ENCODE measurements around the gene FXYD3.

Gene FXYD3

DNA sequence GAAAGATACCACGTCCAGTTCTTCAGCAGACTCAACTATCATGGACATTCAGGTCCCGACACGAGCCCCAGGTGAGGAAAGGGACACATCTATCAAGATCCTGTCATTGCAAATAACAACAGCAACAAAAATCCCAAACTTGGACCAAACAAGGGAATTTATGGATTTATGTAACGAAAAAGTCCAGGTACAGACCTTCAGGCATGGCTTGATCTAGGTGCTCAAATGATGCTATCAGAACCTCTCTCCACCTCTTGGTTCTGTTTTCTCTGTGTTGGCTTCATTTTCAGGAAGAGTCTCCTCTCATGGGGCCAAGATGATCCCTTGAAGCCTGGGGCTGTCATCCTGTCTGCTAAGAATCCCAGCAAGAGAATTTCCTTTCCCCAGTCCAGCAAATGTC lies 41.8 kb downstream of the FXYD3 start:
- DNase-seq (ENCODE audit: low read depth, low spot score): no peak

DNA sequence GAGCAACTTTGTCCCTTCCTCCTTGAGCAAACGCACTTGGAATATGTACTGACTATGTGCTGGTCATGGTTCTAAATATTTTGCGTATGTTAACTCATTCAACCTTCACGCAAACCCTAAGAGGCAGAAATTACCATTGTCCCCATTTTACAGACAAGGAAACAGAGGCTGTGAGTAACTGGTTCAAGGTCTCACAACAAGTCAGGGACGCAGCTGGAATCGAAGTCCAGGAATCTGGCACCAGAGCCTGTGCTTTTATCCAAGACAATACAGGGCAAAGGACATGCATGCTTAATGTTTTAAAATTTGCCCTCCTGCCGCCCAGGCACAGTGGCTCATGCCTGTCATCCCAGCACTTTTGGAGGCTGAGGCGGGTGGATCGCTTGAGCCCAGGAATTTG lies 44.0 kb downstream of the FXYD3 start:
- no peak for DNase-seq (ENCODE audit: low read depth, low spot score)

DNA sequence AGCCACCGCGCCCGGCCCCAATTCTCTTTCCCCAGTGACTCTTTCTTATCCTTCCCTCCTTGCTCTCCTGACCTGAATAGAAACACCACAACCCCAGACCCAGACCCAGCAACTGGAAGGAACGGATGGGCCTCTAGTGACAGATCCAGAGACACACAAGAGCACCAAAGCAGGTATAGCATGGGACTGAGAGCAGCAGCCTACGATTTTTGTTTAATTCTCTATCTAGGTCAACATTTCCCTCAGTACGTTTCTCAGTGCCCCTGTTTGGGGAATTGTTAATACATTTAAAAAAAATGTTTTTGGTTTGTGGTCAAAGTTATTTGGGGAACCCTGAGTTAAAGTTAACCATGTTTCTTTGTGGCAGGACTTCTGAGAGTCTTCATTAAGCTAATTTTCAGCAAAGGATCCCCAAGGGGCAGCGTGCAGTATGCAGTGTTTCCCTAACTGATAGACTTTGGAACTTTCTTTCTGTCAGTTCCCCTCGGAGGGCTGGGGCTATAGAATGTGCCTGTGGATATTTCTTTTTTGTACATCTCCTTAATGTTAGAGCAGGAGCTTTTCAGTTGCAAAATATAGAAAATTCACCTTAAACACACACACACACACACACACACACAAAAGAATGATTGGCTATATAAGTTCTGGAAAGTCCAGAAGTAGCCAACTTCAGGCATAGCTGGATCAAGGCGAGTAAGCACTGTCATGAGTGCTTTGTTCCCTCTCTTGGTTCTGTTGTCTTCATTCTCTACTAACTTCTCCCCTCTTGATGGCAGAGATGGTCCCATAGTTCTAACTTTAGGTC lies 45.2 kb downstream of the FXYD3 start:
- DNase-seq (ENCODE audit: low read depth, low spot score): no peak

DNA sequence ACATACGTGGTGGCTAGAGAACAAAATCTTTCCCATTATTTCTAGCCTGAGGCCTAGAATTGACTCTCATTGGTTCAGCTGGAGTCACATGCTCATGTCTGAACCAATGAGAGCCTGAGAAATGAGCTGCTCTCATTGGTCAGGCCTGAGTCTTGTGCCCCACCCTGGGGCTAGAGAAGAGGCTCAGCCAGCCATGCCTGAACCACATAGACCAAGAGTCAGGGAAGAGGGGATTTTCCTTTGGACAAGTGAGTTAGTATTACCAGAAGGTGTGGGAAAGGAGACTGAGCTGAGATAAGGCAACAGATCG lies 45.8 kb downstream of the FXYD3 start:
- no peak for DNase-seq (ENCODE audit: low read depth, low spot score)

DNA sequence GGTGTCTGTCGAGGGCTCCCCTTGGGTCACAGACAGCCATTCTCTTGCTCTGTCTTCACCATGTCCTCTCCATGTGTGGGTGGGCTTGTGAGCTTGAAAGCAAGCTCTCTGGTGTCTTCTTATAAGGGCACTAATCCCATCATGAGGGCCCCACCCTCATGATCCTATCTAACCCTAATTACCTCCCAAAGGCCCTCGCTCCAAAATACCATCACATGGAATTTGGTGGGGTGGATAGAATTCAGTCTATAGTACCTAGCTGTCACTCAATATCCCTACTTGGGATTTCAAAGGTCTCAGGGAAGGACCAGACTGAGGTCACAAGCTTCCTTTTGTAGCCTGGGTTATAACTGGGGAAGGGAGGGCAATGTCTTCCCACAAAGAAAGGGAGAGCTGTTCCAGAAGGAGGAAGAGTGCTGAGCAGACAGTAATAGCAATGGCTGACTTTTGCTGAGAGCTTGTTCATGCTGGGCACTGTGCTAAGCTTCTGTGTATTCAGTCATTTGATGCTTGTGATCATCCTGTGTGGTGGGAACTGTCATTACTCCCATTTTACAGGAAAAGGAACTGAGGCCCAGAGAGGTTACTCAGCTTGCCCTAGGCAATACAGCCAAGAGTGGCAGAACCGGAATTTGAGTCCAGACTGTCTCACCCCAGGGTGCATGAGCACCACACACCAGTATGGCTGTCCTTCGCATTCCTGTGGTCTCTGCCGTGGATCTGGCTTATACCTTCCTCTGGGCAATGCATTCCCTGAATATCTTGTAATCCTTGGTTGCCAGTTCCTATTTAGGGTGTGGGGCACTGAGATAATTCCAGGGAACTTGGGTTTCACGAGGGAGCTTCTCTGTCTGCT lies 47.1 kb downstream of the FXYD3 start:
- DNase-seq (ENCODE audit: low read depth, low spot score): no peak

DNA sequence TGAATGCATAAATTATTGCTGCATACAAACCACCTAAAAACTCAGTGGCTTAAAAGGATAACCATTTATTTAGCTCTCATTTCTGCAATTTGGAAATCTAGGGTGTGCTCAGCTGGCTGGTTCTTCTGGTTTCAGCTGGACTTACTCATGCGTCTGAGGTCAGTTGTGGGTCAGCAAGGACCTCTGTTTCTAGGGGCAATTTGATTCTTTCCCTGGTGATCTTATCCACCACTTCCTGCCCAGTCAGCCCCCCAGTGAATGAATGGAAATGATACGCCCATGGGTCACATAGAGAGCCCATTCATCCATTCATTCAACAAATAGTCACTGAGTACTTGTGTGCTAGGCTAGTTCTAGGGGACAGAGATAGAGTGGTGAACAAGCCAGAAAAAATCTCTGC lies 48.8 kb downstream of the FXYD3 start:
- DNase-seq (ENCODE audit: low read depth, low spot score): no peak

DNA sequence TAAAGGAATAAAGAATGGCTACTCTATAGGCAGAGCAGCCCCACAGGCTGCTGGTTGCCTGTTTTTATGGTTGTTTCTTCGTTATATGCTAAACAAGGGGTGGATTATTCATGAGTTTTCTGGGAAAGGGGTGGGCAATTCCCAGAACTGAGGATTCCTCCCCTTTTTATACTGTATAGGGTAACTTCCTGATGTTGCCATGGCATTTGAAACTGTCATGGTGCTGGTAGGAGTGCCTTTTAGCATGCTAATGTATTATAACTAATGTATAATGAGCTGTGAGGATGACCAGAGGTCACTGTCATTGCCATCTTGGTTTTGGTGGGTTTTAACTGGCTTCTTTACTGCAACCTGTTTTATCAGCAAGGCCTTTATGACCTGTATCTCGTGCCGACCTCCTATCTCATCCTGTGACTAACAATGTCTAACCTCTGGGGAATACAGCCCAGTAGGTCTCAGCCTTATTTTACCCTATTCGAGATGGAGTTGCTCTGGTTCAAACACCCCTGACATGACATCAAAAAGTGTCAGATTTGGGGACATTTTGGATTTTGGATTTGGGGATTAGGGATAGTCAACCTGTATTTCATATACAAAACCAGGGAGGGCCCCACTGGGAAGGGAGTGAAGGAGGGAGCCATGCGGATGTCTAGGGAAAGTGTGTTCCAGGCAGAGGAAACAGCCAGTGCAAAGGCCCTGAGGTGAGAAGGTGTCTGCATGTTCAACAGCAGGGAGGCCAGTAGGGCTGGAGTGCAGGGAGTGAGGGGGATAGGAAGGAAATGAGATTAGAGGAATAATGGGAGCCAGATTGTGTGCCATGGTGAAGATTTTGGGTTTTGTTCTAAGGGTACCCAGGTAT lies 49.8 kb downstream of the FXYD3 start:
- DNase-seq (ENCODE audit: low read depth, low spot score): no peak

DNA sequence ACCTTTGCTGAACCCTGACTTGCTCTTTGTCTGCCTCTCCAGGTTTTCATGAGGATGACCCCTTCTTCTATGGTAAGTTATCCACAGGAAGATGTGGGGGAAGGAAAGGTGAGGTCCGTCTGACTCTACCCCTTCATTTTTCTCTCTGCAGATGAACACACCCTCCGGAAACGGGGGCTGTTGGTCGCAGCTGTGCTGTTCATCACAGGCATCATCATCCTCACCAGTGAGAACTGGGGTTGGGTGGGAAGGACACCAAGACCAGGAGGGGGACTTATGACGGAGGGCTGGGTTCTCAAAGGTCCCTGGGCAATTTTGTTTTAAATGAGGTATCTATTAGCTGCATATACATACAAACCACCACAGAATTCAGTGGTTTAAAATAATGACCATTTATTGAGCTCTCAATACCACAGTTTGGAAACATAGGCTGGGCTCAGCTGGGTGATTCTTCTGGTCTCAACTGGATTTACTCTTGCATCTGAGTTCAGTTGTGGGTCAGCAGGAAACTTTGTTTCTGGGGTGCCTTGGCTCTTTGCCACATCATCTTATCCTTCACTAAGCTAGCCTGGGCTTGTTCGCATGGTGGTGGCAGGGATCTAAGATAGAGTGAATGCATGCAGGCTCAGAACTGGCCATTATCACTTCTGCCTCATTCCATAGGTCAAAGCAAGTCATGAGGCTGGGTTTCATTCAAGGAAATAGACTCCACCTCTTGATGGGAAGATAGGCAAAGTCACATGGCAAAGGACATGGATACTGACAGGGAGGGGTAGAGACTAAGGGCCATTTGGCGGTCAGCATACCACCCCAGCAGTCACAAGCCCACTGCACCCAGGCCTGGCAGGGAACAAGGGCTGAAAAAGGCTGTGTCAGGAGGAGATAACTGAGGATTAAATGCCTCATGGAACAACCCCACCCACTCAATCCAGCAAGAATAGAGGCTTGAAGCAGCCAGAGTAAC lies 50.8 kb downstream of the FXYD3 start:
- DNase-seq (ENCODE audit: low read depth, low spot score): no peak

DNA sequence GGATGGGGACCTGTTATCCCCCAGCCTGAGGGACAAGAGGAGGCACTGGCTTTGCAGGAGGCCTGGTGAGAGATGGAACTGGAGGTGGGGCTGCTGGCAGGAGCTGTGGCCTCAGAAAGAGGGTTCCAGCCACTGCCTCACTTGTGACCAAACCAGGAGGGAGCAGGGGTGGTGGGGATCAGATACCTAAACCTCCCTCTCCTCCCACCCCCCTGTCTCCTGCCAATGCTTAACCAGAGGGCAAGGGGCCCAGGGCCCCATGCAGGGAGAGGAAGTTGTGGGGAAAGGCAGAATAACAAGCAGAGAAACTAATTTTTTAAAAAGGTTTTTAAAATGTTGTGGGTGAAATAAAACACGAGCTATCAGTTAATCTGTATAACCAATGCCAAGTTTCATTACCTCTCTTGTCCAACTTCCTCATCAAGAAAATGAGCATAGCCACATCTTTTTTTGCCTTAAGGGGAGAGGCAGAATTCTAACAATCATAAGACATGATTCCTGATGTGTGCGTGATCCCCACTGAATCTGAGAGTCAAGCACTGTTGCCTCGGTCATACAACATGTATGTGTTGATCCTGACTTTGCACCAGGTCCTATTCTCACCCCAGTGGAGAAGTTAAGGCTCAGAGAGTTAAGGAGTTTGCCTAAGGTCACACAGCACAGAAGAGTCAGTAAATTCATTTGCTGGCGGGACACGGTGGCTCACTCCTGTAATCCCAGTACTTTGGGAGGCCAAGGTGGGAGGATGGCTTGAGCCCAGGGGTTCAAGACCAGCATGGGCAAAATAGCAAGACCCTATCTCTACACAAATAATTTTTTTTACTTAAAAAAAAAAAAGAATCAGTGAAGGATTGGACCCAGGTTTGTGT lies 51.9 kb downstream of the FXYD3 start:
- DNase-seq (ENCODE audit: low read depth, low spot score): no peak

DNA sequence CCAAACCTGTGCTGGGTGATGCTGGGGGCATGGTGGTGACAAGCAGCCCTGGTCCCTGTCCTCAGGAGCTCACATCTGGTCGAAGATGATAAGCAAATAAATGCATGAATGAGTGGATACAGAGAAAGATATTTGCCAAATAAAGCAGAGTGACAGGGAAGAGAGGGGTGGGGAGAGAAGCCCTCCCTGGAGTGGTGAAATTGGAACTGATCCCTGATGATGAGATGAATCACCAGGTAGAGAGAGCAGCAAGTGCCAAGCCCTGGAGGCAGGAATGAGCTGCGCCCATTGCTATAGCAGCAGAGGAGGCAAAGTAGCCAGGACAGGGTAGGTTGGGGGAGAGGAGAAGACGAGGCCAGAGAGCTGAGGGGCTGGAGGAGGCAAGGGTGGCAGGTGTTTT lies 52.6 kb downstream of the FXYD3 start:
- DNase-seq (ENCODE audit: low read depth, low spot score): no peak

DNA sequence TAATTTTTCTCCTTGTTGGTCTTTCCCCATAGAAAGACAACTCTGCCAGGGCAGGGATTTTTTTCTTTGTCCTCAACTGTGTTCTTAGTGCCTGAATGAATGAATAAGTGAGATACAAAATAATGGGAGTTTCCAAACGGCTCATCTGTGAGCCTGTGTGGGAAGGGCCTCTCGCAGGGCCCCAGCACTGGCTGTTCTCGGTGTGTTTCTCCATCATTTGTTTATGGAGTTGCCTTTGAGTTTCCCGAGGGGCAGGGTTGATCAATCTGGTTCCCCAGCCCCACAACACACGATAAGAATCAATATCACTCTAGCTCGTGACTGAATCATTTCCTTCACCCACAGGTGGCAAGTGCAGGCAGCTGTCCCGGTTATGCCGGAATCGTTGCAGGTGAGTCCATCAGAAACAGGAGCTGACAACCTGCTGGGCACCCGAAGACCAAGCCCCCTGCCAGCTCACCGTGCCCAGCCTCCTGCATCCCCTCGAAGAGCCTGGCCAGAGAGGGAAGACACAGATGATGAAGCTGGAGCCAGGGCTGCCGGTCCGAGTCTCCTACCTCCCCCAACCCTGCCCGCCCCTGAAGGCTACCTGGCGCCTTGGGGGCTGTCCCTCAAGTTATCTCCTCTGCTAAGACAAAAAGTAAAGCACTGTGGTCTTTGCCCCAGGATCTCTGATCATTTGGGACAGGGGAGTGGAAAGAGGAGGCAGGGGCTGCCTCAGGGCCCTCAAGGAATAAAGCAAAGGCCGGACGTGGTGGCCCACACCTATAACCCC lies 53.8 kb downstream of the FXYD3 start:
- DNase-seq (ENCODE audit: low read depth, low spot score): no peak

DNA sequence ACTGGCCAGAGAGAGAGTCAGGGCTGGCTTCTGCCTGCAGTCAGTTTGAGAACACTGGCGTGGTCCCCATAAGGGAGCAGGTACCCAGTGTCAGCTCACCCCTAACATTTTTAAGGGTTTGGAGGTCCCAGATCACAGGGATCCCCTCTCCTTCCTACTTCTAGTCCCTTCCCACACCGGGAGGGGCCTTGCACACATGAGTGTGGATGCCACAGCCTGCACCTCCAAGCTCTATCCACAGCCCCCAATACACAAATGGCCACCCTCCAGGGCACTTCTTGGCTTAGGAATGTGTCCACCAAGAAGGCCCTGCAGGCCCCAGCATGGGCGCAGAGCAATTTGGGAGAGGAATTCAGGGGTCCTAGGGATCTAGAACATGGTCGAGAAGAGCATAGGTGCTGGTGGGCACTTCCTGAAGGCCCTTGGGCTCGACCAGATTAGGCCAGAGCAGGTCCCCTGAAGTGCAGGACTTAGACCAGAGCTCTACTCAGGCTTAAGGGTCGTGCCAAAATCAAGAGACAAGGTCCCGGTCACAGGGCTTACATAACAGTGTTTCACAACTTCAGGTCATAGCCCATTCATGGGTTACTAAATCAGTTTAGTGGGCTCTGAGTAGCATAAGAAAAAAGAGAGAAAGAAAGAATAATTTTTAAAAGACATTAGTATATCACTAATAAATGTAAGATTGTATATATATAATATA lies 54.9 kb downstream of the FXYD3 start:
- DNase-seq (ENCODE audit: low read depth, low spot score): no peak

DNA sequence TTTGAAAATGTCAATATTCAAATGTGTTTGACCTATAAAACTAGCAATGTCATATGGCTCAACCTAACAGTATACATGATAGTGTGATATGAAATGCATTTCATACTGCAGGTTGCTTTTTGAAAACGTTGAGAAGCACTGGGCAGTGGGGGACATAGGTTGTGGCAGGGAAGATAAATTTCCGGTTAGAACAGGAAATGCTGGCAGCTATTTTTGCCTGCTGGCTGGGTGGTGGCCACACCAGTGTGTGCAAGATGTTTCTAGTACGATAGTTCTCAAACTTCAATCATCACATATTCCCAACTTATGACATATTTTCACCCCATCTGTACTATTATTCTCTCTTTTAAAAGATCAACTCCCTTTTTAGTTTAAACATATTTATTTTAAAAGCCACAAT lies 56.1 kb downstream of the FXYD3 start:
- DNase-seq (ENCODE audit: low read depth, low spot score): no peak
